Mesenchymal stem cell (in vitro differentiated cells and primary cell): ENCODE data around the gene SSH2.
A peak's percentile ranks its signal among the peaks of the same experiment; 100 is the strongest.

Source experiments
- DNase-seq: peaks from one replicate; pipeline ENCODE4 v3.0.0-alpha.2; 2013
- H2AFZ ChIP-seq: one replicate; pipeline ENCODE4 v1.6.1; 2013; ENCODE audit warnings: low read depth, mild to moderate bottlenecking, control low read depth, inconsistent platforms, low read length, moderate library complexity
- H2AK5ac ChIP-seq: 2 replicates; pipeline ENCODE4 v1.6.1; 2013; ENCODE audit warnings: low read length, moderate library complexity, mild to moderate bottlenecking, inconsistent platforms; ENCODE audit not compliant: severe bottlenecking
- H2BK120ac ChIP-seq: one replicate; pipeline ENCODE4 v1.6.1; 2013; ENCODE audit warnings: low read depth, mild to moderate bottlenecking, inconsistent platforms, low read length, moderate library complexity
- H2BK12ac ChIP-seq, 2 experiments: one replicate each; pipeline ENCODE4 v1.6.1; 2013; ENCODE audit warnings: inconsistent platforms in 2 of 2, low read length in 2 of 2, mild to moderate bottlenecking in 2 of 2, moderate library complexity in 2 of 2, control low read depth in 1 of 2
- H2BK15ac ChIP-seq: one replicate; pipeline ENCODE4 v1.6.1; 2013; ENCODE audit warnings: mild to moderate bottlenecking, low read depth, inconsistent platforms; ENCODE audit not compliant: poor library complexity, severe bottlenecking
- H2BK5ac ChIP-seq: 2 replicates; pipeline ENCODE4 v1.6.1; 2013; ENCODE audit warnings: low read depth, mild to moderate bottlenecking, low read length, control low read depth, inconsistent platforms; ENCODE audit not compliant: poor library complexity, severe bottlenecking
- H3K14ac ChIP-seq, 2 experiments: one replicate each; pipeline ENCODE4 v1.6.1; 2013; ENCODE audit warnings: inconsistent platforms in 2 of 2, low read length in 2 of 2, control low read depth in 1 of 2, mild to moderate bottlenecking in 1 of 2, moderate library complexity in 1 of 2
- H3K18ac ChIP-seq, 2 experiments: one replicate each; pipeline ENCODE4 v1.6.1; 2013; ENCODE audit warnings: inconsistent platforms in 2 of 2, low read length in 2 of 2, control low read depth in 1 of 2, low read depth in 1 of 2, mild to moderate bottlenecking in 1 of 2
- H3K23ac ChIP-seq, 2 experiments: one replicate each; pipeline ENCODE4 v1.6.1; 2013; ENCODE audit warnings: inconsistent platforms in 2 of 2, low read length in 2 of 2, mild to moderate bottlenecking in 2 of 2, moderate library complexity in 2 of 2, control low read depth in 1 of 2
- H3K27ac ChIP-seq: 2 replicates; pipeline ENCODE4 v1.5.1; 2013; ENCODE audit warnings: mild to moderate bottlenecking, moderate library complexity, low read length, control low read depth, inconsistent platforms; ENCODE audit not compliant: poor library complexity, severe bottlenecking
- H3K27me3 ChIP-seq, 2 experiments: 2 replicates each; pipeline versions ENCODE4 v1.6.1 to v1.7.0; 2013; ENCODE audit warnings: low read length in 2 of 2, mild to moderate bottlenecking in 2 of 2, moderate library complexity in 2 of 2, control low read depth in 1 of 2, inconsistent platforms in 1 of 2; ENCODE audit not compliant: control insufficient read depth in 1 of 2, insufficient read depth in 1 of 2
- H3K36me3 ChIP-seq, 2 experiments: 2 replicates each; pipeline versions ENCODE4 v1.6.1 to v1.7.0; 2013; ENCODE audit warnings: low read length in 2 of 2, control low read depth in 1 of 2, inconsistent platforms in 1 of 2, low read depth in 1 of 2, mild to moderate bottlenecking in 1 of 2; ENCODE audit not compliant: insufficient read depth in 2 of 2, control insufficient read depth in 1 of 2
- H3K4ac ChIP-seq, 2 experiments: one replicate each; pipeline ENCODE4 v1.6.1; 2013; ENCODE audit warnings: inconsistent platforms in 2 of 2, low read length in 2 of 2, mild to moderate bottlenecking in 2 of 2, moderate library complexity in 2 of 2, control low read depth in 1 of 2, low read depth in 1 of 2
- H3K4me1 ChIP-seq: 2 replicates; pipeline ENCODE4 v1.6.1; 2013; ENCODE audit warnings: low read depth, low read length, control low read depth; ENCODE audit not compliant: control insufficient read depth, insufficient read depth
- H3K4me2 ChIP-seq: 2 replicates; pipeline ENCODE4 v1.6.1; 2013; ENCODE audit warnings: low read length, mild to moderate bottlenecking, inconsistent platforms; ENCODE audit not compliant: poor library complexity, severe bottlenecking
- H3K4me3 ChIP-seq, 2 experiments: 2 replicates each; pipeline versions ENCODE4 v1.5.1 to v1.7.0; 2013; ENCODE audit warnings: low read length in 2 of 2, mild to moderate bottlenecking in 2 of 2, control low read depth in 1 of 2, low read depth in 1 of 2; ENCODE audit not compliant: insufficient read depth in 1 of 2
- H3K79me1 ChIP-seq: replicated peaks from 2 replicates; pipeline ENCODE4 v1.6.1; 2013; ENCODE audit warnings: mild to moderate bottlenecking, control low read depth, low read length, inconsistent platforms; ENCODE audit not compliant: poor library complexity, severe bottlenecking
- H3K9ac ChIP-seq: 2 replicates; pipeline ENCODE4 v1.7.0; 2013; ENCODE audit warnings: mild to moderate bottlenecking, low read length, moderate library complexity
- H3K9me3 ChIP-seq: 2 replicates; pipeline ENCODE4 v1.7.0; 2013; ENCODE audit warnings: mild to moderate bottlenecking, low read length; ENCODE audit not compliant: control insufficient read depth
- H4K8ac ChIP-seq: one replicate; pipeline ENCODE4 v1.6.1; 2013; ENCODE audit warnings: inconsistent platforms, mild to moderate bottlenecking, low read length, moderate library complexity
- H4K91ac ChIP-seq: one replicate; pipeline ENCODE4 v1.6.1; 2013; ENCODE audit warnings: mild to moderate bottlenecking, low read length, inconsistent platforms
- WGBS: methylation state at CpG from one replicate; pipeline ENCODE4 v1.1.7; 2013; ENCODE audit warnings: mixed read lengths; 5-methylcytosine and 5-hydroxymethylcytosine counted together

The SSH2 gene

GRCh38 chr17:29776026-29776425 lies 154.0 kb downstream of the SSH2 start:
- Histone ChIP-seq H2BK5ac (no peak overlapping the region), H3K23ac (no peak overlapping the region), H3K14ac (no peak overlapping the region), H2BK15ac (no peak overlapping the region), H4K8ac (no peak overlapping the region), H3K27me3 (no peaks in the 10 kb centered on the region), H3K79me1 (peaks cover 3% of the 10 kb centered on the region), H2AFZ (no peak overlapping the region), H2AK5ac (no peak overlapping the region), H3K4me2 (no peak overlapping the region), H2BK120ac (no peak overlapping the region), H3K9me3 (no peaks in the 10 kb centered on the region), H3K9ac (no peak overlapping the region), H3K18ac (no peak overlapping the region), H3K27ac (no peak overlapping the region), H3K36me3 (no peaks in the 10 kb centered on the region), H4K91ac (peak overlapping the region; percentile 39), H2BK12ac (no peak overlapping the region), H3K4ac (no peak overlapping the region), H3K4me1 (peaks cover 4% of the 10 kb centered on the region), H3K4me3 (no peak overlapping the region)
- WGBS: 98% methylated on average over 5 of the region's 5 CpGs
- DNase-seq: no peak

GRCh38 chr17:29772981-29773380 lies 157.0 kb downstream of the SSH2 start:
- no peak overlapping the region for H2BK120ac ChIP-seq
- H3K27me3 ChIP-seq: no peaks in the 10 kb centered on the region
- no peak overlapping the region for H2AFZ ChIP-seq
- H3K9me3 ChIP-seq: no peaks in the 10 kb centered on the region
- no peak overlapping the region for H3K14ac ChIP-seq
- peaks cover 0 to 3% of the 10 kb centered on the region in 2 experiments for H3K36me3 ChIP-seq
- H2BK5ac ChIP-seq: no peak overlapping the region
- H3K27ac ChIP-seq: no peak overlapping the region
- H3K18ac ChIP-seq: no peak overlapping the region
- H3K9ac ChIP-seq: no peak overlapping the region
- H3K79me1 ChIP-seq: peaks cover 3% of the 10 kb centered on the region
- H4K8ac ChIP-seq: no peak overlapping the region
- H4K91ac ChIP-seq: no peak overlapping the region
- no peak overlapping the region for H2BK15ac ChIP-seq
- no peak overlapping the region for H3K23ac ChIP-seq
- H2AK5ac ChIP-seq: no peak overlapping the region
- WGBS: 76% methylated on average over 2 of the region's 2 CpGs
- no peak overlapping the region for H3K4ac ChIP-seq
- peaks cover 2% of the 10 kb centered on the region for H3K4me1 ChIP-seq
- H2BK12ac ChIP-seq: no peak overlapping the region
- DNase-seq: no peak
- no peak overlapping the region for H3K4me2 ChIP-seq
- no peak overlapping the region for H3K4me3 ChIP-seq

GRCh38 chr17:29771546-29771945 lies 158.5 kb downstream of the SSH2 start:
- DNase-seq: no peak
- Histone ChIP-seq H3K27ac (no peak overlapping the region), H3K4me2 (no peak overlapping the region), H3K14ac (no peak overlapping the region), H3K4me1 (peaks cover 2% of the 10 kb centered on the region), H3K79me1 (peaks cover 2% of the 10 kb centered on the region), H2BK15ac (no peak overlapping the region), H3K9ac (no peak overlapping the region), H3K27me3 (no peaks in the 10 kb centered on the region), H2BK5ac (no peak overlapping the region), H3K9me3 (no peaks in the 10 kb centered on the region), H3K23ac (no peak overlapping the region), H4K91ac (no peak overlapping the region), H3K36me3 (peaks cover 0 to 3% of the 10 kb centered on the region in 2 experiments), H4K8ac (no peak overlapping the region), H3K18ac (no peak overlapping the region), H2BK12ac (no peak overlapping the region), H2AFZ (no peak overlapping the region), H3K4me3 (no peak overlapping the region), H2AK5ac (no peak overlapping the region), H2BK120ac (no peak overlapping the region), H3K4ac (no peak overlapping the region)
- WGBS: 90% methylated on average over 1 of the region's 1 CpG

- H2BK15ac ChIP-seq: no peak overlapping the region
- no peak overlapping the region for H3K23ac ChIP-seq
- H3K4me3 ChIP-seq: no peak overlapping the region
- no peak overlapping the region for H4K91ac ChIP-seq
- no peak overlapping the region for H2AFZ ChIP-seq
- no peak overlapping the region for H2BK120ac ChIP-seq
- no peak overlapping the region for H3K14ac ChIP-seq
- peaks cover 2% of the 10 kb centered on the region for H3K79me1 ChIP-seq
- no peak overlapping the region for H4K8ac ChIP-seq
- H3K9ac ChIP-seq: no peak overlapping the region
- no peak overlapping the region for H3K27ac ChIP-seq
- no peak overlapping the region for H3K4me2 ChIP-seq
- H2BK12ac ChIP-seq: no peak overlapping the region
- no peak overlapping the region for H3K18ac ChIP-seq
- no peak for DNase-seq
- no peak overlapping the region for H2AK5ac ChIP-seq
- no peaks in the 10 kb centered on the region for H3K9me3 ChIP-seq
- no peaks in the 10 kb centered on the region for H3K4me1 ChIP-seq
- no peak overlapping the region for H3K4ac ChIP-seq
- peaks cover 0 to 3% of the 10 kb centered on the region in 2 experiments for H3K36me3 ChIP-seq
- H3K27me3 ChIP-seq: no peaks in the 10 kb centered on the region
- H2BK5ac ChIP-seq: no peak overlapping the region
Measured at GRCh38 chr17:29769225-29769624, 160.8 kb downstream of the SSH2 start.
